Fibroblast of skin of right biceps (primary cell): ENCODE results near the gene TRA2B.

Source experiments
- DNase-seq: peaks from one replicate; pipeline ENCODE4 v3.0.0-alpha.2; 2013

Gene TRA2B

DNA sequence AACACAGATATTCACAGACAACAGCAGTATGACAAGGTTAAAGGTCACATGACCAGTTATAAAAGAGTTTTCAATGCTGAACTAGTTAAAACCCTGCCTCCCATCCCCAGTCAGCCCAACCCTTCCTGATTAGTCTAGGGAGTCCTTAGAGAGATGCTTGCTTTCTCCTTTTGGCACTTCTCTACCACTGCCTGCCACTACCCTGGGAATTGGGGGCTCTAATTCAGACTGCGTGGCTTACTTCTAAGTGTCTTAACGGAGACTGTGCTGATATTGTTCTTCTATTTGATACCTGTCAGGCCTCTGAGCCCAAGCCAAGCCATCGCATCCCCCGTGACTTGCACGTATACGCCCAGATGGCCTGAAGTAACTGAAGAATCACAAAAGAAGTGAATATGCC, 11.7 kb upstream of the TRA2B start:
- no peak for DNase-seq

DNA sequence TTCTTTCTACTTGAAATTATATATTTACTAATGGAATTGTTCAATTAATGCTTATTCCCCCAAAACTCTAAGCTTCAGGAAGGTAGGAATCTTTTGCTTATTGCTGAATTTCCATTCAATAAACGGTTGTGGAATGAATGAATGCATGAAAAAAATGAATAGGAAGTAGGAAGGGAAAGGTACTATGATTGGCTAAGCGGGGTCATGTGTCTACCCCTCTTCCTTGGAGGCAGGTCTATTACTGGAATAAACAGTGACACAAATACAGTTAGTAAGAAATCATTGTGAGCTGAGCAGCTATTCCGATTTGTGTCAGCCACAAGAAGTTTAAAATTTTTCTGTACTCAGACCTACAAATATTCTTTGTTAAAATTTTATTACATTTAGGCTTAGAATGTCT, 10.5 kb upstream of the TRA2B start:
- DNase-seq: no peak

GRCh38 chr3:185943760-185944106, 5.9 kb upstream of the TRA2B start:
- no peak for DNase-seq

DNA sequence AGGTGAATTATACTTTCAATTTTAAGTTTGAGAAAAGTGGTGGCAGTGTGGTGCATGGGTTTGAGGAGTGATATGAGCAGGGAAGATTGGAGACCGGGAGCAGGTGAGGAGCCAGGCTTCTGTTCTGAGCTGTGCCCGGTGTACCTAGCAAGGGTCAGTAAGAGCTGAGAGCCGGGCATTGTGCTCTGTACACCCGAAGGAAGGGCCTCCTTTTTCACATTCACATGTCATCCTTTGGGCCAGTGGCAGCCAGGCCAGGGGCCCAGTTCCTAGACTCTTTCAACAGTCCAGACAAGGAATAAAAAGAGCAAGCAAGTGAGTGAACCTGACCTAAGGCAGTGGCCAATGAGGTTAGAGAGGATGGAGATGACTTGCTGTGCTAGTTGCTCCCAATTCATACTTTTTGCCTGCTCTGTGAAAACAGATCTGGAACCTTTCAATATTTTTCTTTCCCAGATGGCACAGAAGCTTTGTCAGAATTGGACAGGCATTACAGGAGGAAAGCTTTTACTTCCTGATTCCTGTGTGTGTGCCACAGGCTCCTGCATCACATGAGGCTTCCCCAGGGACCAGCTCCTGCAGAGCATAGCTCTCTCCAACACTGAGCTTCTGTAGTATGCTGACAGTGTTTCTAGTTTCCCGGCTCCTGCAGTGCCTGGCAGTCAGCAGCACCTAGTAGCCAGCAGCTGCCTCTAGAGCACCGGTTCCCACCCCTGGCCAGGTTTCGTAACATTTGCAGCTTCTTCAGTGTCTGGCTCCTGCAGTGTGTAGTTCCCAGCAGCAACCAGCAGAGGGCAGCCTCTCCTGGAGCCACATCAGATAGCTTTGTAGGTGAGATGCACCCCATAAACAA, 5.3 kb upstream of the TRA2B start:
- peak; percentile 70 for DNase-seq

- no peak for DNase-seq
Observed at GRCh38 chr3:185942396-185942795, 4.6 kb upstream of the TRA2B start.

GRCh38 chr3:185940951-185941350, 3.1 kb upstream of the TRA2B start:
- DNase-seq: no peak

GRCh38 chr3:185939721-185940120, 1.9 kb upstream of the TRA2B start:
- peak; percentile 28 for DNase-seq

- peak; percentile 91 for DNase-seq
Observed at GRCh38 chr3:185936814-185937688, 763 bp downstream of the TRA2B start.

DNA sequence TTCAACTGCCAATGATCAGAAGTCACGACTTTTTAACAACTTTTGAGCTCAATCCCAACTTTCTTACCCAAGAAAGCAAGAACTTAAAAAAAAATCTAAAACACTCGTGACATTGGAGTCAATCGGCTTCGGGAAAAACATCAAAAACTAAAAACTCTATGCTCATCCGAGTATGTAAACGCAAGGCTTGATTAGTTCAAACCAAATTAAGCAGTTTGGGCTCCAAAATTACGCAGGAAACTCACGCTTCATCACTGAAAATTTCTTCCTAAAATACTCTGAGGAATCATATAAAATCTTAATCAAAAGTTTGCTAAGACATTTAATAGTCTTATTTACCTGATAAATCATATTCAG, 1.6 kb downstream of the TRA2B start:
- DNase-seq: no peak

- peak; percentile 30 for DNase-seq
Observed at GRCh38 chr3:185935465-185936272, 2.1 kb downstream of the TRA2B start.

DNA sequence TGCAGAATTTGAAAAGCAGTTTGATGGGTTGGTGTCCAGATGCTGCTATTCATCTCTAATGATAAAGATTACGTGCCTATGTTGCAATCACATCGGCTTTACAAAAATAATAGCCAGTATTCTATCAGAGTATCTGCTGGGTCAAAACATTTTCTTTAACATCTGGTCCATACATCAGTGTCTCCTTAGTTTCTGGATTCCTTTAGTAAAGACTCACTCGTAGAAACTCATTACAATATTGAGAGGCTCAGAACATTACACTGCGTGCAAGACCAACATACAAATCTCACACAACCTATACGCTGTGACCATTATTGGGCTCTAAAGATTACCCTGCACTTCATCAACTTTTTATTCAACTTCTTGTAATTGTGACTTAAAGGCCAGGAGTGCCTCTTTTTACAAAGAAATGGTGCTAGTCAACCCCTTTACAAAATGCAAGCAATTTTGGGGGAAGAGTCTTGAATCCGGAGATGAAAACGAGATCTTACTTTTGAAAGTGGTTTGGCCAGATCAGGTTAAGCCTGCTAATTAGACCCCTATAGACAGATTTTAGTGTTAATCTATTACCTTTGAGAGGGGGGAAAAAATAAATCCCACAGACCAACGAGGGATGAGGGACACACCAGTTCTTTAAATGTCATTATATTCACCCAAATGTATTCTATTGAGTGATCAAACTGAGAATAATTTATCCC, 2.9 kb downstream of the TRA2B start:
- peak; percentile 31 for DNase-seq

DNA sequence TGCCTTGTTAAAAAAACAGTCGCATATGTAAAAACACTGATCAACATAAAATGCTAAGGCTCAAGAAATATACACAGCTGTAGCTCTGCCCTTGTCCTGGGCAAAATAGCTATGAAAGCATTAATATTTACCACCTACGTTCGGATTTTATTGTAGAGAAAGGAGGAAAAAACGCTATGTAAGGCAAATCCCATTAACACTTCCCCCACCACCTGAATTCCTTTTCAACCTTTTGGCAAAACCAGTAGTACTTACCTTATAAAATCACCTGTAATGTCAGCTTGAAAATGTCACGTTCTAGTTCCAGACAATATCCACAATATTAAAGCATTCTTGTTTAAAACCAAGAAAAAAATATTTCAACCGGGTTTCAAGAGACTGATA, 3.6 kb downstream of the TRA2B start:
- DNase-seq: no peak

- no peak for DNase-seq
Observed at GRCh38 chr3:185933374-185934173, 4.2 kb downstream of the TRA2B start.

DNA sequence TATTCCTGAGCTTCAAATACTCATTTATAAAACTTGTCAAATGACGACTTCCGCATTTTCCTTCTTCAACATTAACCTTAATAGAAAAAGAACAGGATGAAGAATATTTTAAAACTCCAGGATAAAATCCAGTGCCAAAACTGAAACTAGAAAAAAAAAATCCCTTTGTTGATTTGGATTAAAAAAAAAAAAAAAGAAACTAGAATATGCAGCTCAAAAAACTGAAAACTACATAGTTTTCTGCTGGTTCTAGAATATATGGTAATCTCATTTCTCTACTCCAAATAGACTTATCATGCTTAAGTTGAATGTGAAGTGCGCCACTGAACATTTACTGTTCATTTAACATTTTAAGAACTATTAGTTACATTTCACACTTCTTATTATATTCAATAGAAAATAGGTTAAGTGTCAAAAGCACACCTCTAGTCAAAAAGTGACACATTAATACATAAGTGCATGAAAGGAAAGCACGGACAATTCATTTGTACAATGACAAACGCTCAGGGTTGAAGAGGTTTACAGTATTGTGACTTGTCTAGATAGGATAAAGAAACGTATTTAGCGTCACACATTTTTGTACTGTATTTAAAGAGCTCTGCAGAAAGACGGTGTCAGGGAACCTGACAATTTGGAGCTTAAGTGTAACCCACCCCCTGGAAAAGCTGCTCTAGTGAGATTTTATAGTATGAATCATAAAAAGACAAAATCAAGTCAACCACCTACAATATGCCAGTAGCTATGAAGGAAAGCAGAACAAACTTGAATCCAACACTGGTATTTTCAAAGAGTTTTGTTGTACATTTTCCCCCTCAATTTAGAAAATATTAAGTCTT, 5.8 kb downstream of the TRA2B start:
- DNase-seq: no peak

DNA sequence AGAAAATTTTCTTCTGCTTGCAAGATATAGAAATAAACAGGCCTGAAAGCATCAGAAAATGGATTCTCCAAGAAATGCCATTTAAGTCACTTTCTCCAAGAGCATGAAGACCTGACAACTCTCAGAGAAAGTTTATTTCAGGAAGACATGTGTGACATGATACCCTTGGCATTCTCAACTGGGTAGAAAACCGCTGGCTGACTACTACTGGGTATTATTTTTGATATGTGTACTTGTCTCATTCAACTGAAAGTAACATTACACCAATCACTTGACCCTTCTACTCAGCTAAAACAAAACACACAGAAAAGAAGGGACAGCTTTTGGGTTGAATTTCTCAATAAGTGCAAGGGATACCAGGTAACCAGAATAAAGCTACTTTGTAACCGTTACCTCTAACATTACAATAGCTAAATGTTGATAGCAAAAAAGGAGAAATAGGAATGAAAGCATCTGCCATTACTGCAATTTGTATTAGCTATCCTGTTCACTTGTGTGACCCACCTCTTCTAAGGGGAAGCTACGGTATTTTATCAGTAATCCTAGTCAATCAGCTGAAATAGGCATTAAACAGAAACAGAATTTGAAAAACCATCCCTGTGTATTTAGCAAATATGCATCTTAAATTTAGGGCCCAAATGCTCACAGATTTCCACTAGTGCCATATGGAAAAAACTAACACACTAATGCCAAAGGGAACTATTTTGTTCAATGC, 7.3 kb downstream of the TRA2B start:
- DNase-seq: peak; percentile 31

DNA sequence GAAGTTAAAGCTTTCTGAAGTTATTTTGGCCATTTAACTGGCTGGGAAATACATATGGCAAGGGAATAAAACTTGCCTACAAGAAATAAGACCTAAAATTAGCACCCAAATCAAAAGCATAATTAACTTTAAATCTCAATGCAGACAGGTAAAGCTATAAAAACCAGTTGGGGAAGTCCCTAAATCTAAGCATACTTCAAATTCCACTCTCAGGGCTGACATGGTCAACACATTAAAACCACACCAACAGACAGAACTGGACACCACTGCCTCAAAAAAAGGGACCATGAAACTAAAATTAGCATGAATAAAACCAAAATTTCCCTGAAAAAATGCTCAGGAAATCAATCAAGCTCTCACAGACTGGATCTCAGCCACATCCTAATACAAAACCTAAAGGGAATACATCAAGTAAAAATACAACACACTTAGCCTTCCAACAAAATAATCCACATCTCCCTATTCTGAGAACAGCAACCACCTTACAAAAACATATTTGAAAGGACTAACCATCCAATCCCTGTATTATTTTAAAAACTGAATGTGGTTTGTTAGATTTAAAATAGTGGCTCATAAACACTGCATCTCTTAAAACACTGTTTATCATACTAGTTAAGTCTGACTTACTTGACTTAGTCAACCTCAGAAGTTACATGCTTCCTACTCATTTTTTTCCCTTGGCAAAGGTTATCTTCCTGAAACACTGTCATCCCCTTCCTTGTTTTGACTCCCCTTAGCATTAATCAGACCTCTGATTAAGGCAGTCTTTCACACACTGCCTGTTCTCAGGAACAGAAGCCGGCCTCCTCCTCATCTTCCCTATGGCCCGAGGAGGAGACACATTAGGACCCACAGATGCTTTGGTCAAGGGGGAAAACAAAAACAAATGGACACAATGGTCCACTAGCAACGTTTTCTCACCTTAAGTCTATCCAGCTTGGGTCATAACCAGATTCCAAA, 8.3 kb downstream of the TRA2B start:
- DNase-seq: peak; percentile 40

GRCh38 chr3:185928496-185928895, 9.3 kb downstream of the TRA2B start:
- DNase-seq: no peak

DNA sequence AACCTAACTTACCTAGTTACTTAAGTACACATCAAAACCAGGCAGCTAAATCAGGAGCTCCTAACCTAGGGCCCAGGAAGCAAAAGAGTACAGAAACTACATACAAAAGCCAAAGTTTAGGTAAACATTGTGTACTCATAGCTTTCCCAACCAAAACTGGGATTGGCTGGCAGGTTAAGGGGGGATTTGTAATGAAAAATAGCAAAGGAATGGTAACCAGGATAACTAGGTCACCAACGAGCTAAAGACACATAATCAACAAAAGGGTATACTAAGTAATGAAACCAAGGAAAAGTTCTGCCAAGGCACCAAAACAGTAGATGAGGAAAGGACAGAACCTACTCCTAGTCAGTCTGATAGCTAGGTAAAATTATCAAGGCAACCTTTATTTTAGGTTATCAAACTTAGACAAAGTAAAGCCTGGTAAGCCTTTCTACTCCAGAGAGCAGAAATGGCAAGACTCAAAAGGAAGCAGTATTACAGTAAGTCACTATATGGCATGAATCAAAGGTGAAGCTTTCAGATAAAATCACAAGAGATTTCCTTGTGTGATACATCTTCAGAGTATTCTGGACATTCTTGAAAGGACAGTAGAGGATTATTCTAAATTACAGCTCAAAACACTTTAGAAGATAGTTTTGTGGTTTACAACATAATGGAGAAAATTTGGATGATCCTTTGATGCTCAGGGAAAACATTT, 10.2 kb downstream of the TRA2B start:
- DNase-seq: no peak
